OCI-M2 (cell line): ENCODE results near the gene RPEL1.
"Not testable (repeated sequence)": the region's sequence is repeated elsewhere in the genome, so short reads cannot be mapped to it uniquely, and the experiment has no call there.

Experiments used
- DNase-seq: peaks from one replicate; lab custom pipeline; 2025; ENCODE audit not compliant: unreplicated experiment; lab: John Stamatoyannopoulos, UW

RPEL1 gene

GRCh38 chr10:103245587-103245986 lies at the start of gene RPEL1:
Gene RPEL1 (plus strand): TSS chr10:103245887. CDS start chr10:103245997, 110 bp downstream.
- DNase-seq, result not testable (repeated sequence)

GRCh38 chr10:103196516-103196915 lies 49.2 kb upstream of the RPEL1 start:
- no peak for DNase-seq

- DNase-seq, result peak; percentile 79
Observed at GRCh38 chr10:103197174-103197573, 48.5 kb upstream of the RPEL1 start.

GRCh38 chr10:103197903-103198302 lies 47.8 kb upstream of the RPEL1 start:
- no peak for DNase-seq

GRCh38 chr10:103198648-103199047 lies 47.0 kb upstream of the RPEL1 start:
- no peak for DNase-seq

- DNase-seq, result no peak
Observed at GRCh38 chr10:103199488-103199887, 46.2 kb upstream of the RPEL1 start.

GRCh38 chr10:103202319-103202718 lies 43.4 kb upstream of the RPEL1 start:
- no peak for DNase-seq

- no peak for DNase-seq
Observed at GRCh38 chr10:103203466-103203865, 42.2 kb upstream of the RPEL1 start.

GRCh38 chr10:103204353-103205255 lies 41.1 kb upstream of the RPEL1 start:
- DNase-seq, result no peak

GRCh38 chr10:103205401-103205800 lies 40.3 kb upstream of the RPEL1 start:
- not testable (repeated sequence) for DNase-seq

GRCh38 chr10:103206715-103207114 lies 39.0 kb upstream of the RPEL1 start:
- DNase-seq, result not testable (repeated sequence)

GRCh38 chr10:103207141-103207540 lies 38.5 kb upstream of the RPEL1 start:
- DNase-seq, result no peak

- not testable (repeated sequence) for DNase-seq
Observed at GRCh38 chr10:103207643-103208042, 38.0 kb upstream of the RPEL1 start.

GRCh38 chr10:103210262-103210661 lies 35.4 kb upstream of the RPEL1 start:
- not testable (repeated sequence) for DNase-seq

- DNase-seq, result no peak
Observed at GRCh38 chr10:103215601-103216000, 30.1 kb upstream of the RPEL1 start.

- not testable (repeated sequence) for DNase-seq
Observed at GRCh38 chr10:103216362-103216761, 29.3 kb upstream of the RPEL1 start.

GRCh38 chr10:103224133-103224532 lies 21.6 kb upstream of the RPEL1 start:
- no peak for DNase-seq

- DNase-seq, result not testable (repeated sequence)
Observed at GRCh38 chr10:103224721-103225120, 21.0 kb upstream of the RPEL1 start.

GRCh38 chr10:103225939-103226338 lies 19.7 kb upstream of the RPEL1 start:
- DNase-seq, result no peak

GRCh38 chr10:103227416-103227815 lies 18.3 kb upstream of the RPEL1 start:
- DNase-seq, result no peak

- no peak for DNase-seq
Observed at GRCh38 chr10:103231047-103231551, 14.6 kb upstream of the RPEL1 start.

- no peak for DNase-seq
Observed at GRCh38 chr10:103232131-103232673, 13.5 kb upstream of the RPEL1 start.
